Retinal pigment epithelial cell (primary cell): Measurements from ENCODE around the gene TNFRSF8.

Source experiments
- DNase-seq: peaks from one replicate; pipeline ENCODE4 v3.0.0-alpha.2; 2010; ENCODE audit warnings: low read depth
- H3K4me3 ChIP-seq: 2 replicates; pipeline ENCODE4 v1.5.1; 2011; ENCODE audit warnings: mild to moderate bottlenecking, low read length, control low read depth, moderate library complexity
- CTCF ChIP-seq: conservative IDR thresholded peaks from 2 replicates; pipeline ENCODE4 v1.5.1; 2011; ENCODE audit warnings: low read depth, low read length, control low read depth, inconsistent platforms

The TNFRSF8 gene

GRCh38 chr1:12087797-12088314, 24.8 kb downstream of the TNFRSF8 start:
- TF ChIP-seq CTCF = no peak
- no peak for DNase-seq
- no peak overlapping the region for H3K4me3 ChIP-seq

GRCh38 chr1:12088607-12089006, 25.5 kb downstream of the TNFRSF8 start:
- TF ChIP-seq CTCF = no peak
- H3K4me3 ChIP-seq = no peak overlapping the region
- DNase-seq = no peak

- TF ChIP-seq CTCF = no peak
- no peak for DNase-seq
- no peak overlapping the region for H3K4me3 ChIP-seq
Observed at GRCh38 chr1:12090326-12090725, 27.2 kb downstream of the TNFRSF8 start.

GRCh38 chr1:12091191-12091590, 28.1 kb downstream of the TNFRSF8 start:
- H3K4me3 ChIP-seq = no peak overlapping the region
- TF ChIP-seq CTCF = no peak
- DNase-seq = no peak

- DNase-seq = no peak
- no peak overlapping the region for H3K4me3 ChIP-seq
- TF ChIP-seq CTCF = no peak
Observed at GRCh38 chr1:12094180-12094579, 31.1 kb downstream of the TNFRSF8 start.

GRCh38 chr1:12095452-12096263, 32.6 kb downstream of the TNFRSF8 start:
- no peak for DNase-seq
- no peak for TF ChIP-seq CTCF
- H3K4me3 ChIP-seq = no peak overlapping the region

- TF ChIP-seq CTCF = no peak
- H3K4me3 ChIP-seq = no peak overlapping the region
- DNase-seq = no peak
Observed at GRCh38 chr1:12096615-12097014, 33.5 kb downstream of the TNFRSF8 start.
